Measurements from ENCODE around the gene TRANK1. TPM values are rescaled to one million over a fixed set of nuclear protein-coding genes. Genes with fewer than 3 reads are reported as not detected.

TRANK1 gene
- total RNA-seq, 2 donors from 2014 or later: 21.3 to 50.7 TPM

DNA sequence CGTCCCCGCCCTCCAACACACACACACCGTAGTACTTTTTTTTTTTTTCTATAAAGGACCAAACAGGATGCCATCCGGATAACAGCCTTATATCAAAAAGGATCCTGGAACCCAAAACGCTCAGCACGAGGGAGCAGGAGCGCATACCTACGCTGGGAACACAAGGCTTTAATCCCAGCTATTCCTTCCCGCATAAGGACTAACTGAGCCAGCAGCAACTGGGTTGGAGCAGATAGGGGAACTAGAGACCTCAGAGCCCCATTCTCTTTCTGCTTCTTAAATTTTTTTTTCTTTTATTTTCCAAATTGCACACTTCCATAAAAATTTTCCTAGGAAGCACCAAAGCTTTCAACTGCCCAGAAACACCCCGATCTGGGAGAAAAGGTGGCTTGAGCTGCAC lies 1.3 kb downstream of the TRANK1 start:
- no peak for TF ChIP-seq CTCF (IDR thresholded peaks at IDR 0.05)
- DNase-seq: no peak
- Histone ChIP-seq H3K27ac (peak overlapping the region; percentile 19), H3K9ac (ENCODE audit: low read depth in 2 of 2, low read length in 2 of 2) (peak overlapping the region; percentile 55 to 80), H3K36me3 (no peaks in the 10 kb centered on the region), H3K4me3 (peak overlapping the region; percentile 66), H3K27me3 (no peaks in the 10 kb centered on the region), H3K4me1 (no peaks in the 10 kb centered on the region), H3K9me3 (no peaks in the 10 kb centered on the region)
- intact Hi-C loops (cut with DNase I): no loop called here

- Histone ChIP-seq H3K36me3 (no peaks in the 10 kb centered on the region), H3K4me1 (no peaks in the 10 kb centered on the region), H3K4me3 (no peak overlapping the region), H3K27me3 (no peaks in the 10 kb centered on the region), H3K27ac (peak overlapping the region; percentile 13), H3K9me3 (no peaks in the 10 kb centered on the region), H3K9ac (ENCODE audit: low read depth in 2 of 2, low read length in 2 of 2) (peak overlapping the region in 1 of 2 donors; percentile 19)
- peak; percentile 53 for DNase-seq
- intact Hi-C loops (cut with DNase I): no loop called here
- no peak for TF ChIP-seq CTCF (IDR thresholded peaks at IDR 0.05)
These were observed 2.1 kb downstream of the TRANK1 start for GRCh38 chr3:36942638-36943248.

- H3K9me3 ChIP-seq: no peaks in the 10 kb centered on the region
- H3K27me3 ChIP-seq: no peaks in the 10 kb centered on the region
- H3K4me1 ChIP-seq: no peaks in the 10 kb centered on the region
- intact Hi-C loops (cut with DNase I): no loop called here
- H3K36me3 ChIP-seq: no peaks in the 10 kb centered on the region
- no peak overlapping the region for H3K27ac ChIP-seq
- H3K4me3 ChIP-seq: no peak overlapping the region
- no peak for DNase-seq
- TF ChIP-seq CTCF (IDR thresholded peaks at IDR 0.05): no peak
- no peak overlapping the region for H3K9ac ChIP-seq (ENCODE audit: low read depth in 2 of 2, low read length in 2 of 2)
These were observed 3.2 kb downstream of the TRANK1 start for GRCh38 chr3:36941658-36942057.

- intact Hi-C loops (cut with DNase I): no loop called here
- no peak for DNase-seq
- Histone ChIP-seq H3K36me3 (no peaks in the 10 kb centered on the region), H3K4me3 (no peak overlapping the region), H3K27ac (no peak overlapping the region), H3K27me3 (no peaks in the 10 kb centered on the region), H3K4me1 (no peaks in the 10 kb centered on the region), H3K9me3 (no peaks in the 10 kb centered on the region), H3K9ac (ENCODE audit: low read depth in 2 of 2, low read length in 2 of 2) (no peak overlapping the region)
- no peak for TF ChIP-seq CTCF (IDR thresholded peaks at IDR 0.05)
These were observed 3.7 kb downstream of the TRANK1 start for GRCh38 chr3:36941162-36941561.

- Histone ChIP-seq H3K4me3 (no peak overlapping the region), H3K36me3 (no peaks in the 10 kb centered on the region), H3K9ac (ENCODE audit: low read depth in 2 of 2, low read length in 2 of 2) (no peak overlapping the region), H3K9me3 (no peaks in the 10 kb centered on the region), H3K4me1 (no peaks in the 10 kb centered on the region), H3K27ac (no peak overlapping the region), H3K27me3 (no peaks in the 10 kb centered on the region)
- intact Hi-C loops (cut with DNase I): no loop called here
- no peak for DNase-seq
- TF ChIP-seq CTCF (IDR thresholded peaks at IDR 0.05): no peak
These were observed 7.4 kb downstream of the TRANK1 start for GRCh38 chr3:36937492-36937891.
